Measurements from ENCODE around the gene PPIA.

PPIA gene

GRCh38 chr7:44757311-44757710 is 39.2 kb upstream of the PPIA start (continued):
- TF ChIP-seq TSHZ2 (CRISPR knock-in tag; IDR thresholded peaks at IDR 0.05): no peak
- TF ChIP-seq, protein P1, sequence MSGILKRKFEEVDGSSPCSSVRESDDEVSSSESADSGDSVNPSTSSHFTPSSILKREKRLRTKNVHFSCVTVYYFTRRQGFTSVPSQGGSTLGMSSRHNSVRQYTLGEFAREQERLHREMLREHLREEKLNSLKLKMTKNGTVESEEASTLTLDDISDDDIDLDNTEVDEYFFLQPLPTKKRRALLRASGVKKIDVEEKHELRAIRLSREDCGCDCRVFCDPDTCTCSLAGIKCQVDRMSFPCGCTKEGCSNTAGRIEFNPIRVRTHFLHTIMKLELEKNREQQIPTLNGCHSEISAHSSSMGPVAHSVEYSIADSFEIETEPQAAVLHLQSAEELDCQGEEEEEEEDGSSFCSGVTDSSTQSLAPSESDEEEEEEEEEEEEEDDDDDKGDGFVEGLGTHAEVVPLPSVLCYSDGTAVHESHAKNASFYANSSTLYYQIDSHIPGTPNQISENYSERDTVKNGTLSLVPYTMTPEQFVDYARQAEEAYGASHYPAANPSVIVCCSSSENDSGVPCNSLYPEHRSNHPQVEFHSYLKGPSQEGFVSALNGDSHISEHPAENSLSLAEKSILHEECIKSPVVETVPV (CRISPR knock-in tag; IDR thresholded peaks at IDR 0.05): no peak

DNA sequence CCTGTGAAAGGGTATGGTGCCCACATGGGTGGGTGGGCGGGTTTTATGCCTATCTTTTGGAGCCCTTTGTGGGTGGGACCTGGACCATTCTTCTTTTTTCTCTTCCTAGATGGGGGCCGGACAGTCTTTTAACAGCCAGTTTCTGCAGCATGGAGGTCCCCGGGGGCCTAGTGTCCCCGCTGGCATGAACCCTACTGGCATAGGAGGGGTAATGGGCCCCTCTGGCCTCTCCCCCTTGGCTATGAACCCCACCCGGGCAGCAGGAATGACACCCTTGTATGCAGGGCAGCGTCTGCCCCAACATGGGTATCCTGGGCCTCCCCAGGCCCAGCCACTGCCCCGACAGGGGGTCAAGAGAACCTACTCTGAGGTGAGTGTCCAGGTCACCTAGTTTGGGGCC is 38.7 kb upstream of the PPIA start:
- ATAC-seq: no peak
- TF ChIP-seq ESRRG (CRISPR knock-in tag; IDR thresholded peaks at IDR 0.05): no peak
- TF ChIP-seq CSDC2 (CRISPR knock-in tag; IDR thresholded peaks at IDR 0.05): no peak
- TF ChIP-seq ZNF70 (CRISPR knock-in tag; IDR thresholded peaks at IDR 0.05): no peak
- TF ChIP-seq, protein P2, sequence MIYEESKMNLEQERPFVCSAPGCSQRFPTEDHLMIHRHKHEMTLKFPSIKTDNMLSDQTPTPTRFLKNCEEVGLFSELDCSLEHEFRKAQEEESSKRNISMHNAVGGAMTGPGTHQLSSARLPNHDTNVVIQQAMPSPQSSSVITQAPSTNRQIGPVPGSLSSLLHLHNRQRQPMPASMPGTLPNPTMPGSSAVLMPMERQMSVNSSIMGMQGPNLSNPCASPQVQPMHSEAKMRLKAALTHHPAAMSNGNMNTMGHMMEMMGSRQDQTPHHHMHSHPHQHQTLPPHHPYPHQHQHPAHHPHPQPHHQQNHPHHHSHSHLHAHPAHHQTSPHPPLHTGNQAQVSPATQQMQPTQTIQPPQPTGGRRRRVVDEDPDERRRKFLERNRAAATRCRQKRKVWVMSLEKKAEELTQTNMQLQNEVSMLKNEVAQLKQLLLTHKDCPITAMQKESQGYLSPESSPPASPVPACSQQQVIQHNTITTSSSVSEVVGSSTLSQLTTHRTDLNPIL (CRISPR knock-in tag; IDR thresholded peaks at IDR 0.05; ENCODE audit: low read depth): no peak
- no peak for TF ChIP-seq GLIS3 (CRISPR knock-in tag; IDR thresholded peaks at IDR 0.05)
- no peak for TF ChIP-seq POU6F1 (CRISPR knock-in tag; IDR thresholded peaks at IDR 0.05; ENCODE audit: borderline replicate concordance, low read depth)
- TF ChIP-seq BACH2 (CRISPR knock-in tag; IDR thresholded peaks at IDR 0.05; ENCODE audit: borderline replicate concordance): no peak
- TF ChIP-seq SNAI2 (CRISPR knock-in tag; IDR thresholded peaks at IDR 0.05): no peak
- no peak for TF ChIP-seq TSHZ2 (CRISPR knock-in tag; IDR thresholded peaks at IDR 0.05)
- TF ChIP-seq, protein P1 (CRISPR knock-in tag; IDR thresholded peaks at IDR 0.05): no peak
- no peak for TF ChIP-seq ZFP3 (CRISPR knock-in tag; IDR thresholded peaks at IDR 0.05)
- no peak for TF ChIP-seq ZFP30 (CRISPR knock-in tag; IDR thresholded peaks at IDR 0.05)
- TF ChIP-seq PATZ1 (CRISPR knock-in tag; IDR thresholded peaks at IDR 0.05; ENCODE audit: borderline replicate concordance): no peak
- no peak for TF ChIP-seq TCF4 (CRISPR knock-in tag; IDR thresholded peaks at IDR 0.05; ENCODE audit: borderline replicate concordance)
- no peak for TF ChIP-seq TOX (CRISPR knock-in tag; IDR thresholded peaks at IDR 0.05; ENCODE audit: borderline replicate concordance)
- no peak for TF ChIP-seq ZNF565 (CRISPR knock-in tag; conservative IDR thresholded peaks at IDR 0.05; ENCODE audit: low read depth)
